A204.1 (cell line): Measurements from ENCODE around the gene HYKK.
"Not testable (repeated sequence)": the region's sequence is repeated elsewhere in the genome, so short reads cannot be mapped to it uniquely, and the experiment has no call there.

ENCODE experiments used
- FAIRE-seq: peaks from 2 replicates; lab custom pipeline; 2012; peaks lifted over from hg19 to GRCh38; lab: Jason Lieb, UNC

The HYKK gene, protein sequence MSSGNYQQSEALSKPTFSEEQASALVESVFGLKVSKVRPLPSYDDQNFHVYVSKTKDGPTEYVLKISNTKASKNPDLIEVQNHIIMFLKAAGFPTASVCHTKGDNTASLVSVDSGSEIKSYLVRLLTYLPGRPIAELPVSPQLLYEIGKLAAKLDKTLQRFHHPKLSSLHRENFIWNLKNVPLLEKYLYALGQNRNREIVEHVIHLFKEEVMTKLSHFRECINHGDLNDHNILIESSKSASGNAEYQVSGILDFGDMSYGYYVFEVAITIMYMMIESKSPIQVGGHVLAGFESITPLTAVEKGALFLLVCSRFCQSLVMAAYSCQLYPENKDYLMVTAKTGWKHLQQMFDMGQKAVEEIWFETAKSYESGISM

DNA sequence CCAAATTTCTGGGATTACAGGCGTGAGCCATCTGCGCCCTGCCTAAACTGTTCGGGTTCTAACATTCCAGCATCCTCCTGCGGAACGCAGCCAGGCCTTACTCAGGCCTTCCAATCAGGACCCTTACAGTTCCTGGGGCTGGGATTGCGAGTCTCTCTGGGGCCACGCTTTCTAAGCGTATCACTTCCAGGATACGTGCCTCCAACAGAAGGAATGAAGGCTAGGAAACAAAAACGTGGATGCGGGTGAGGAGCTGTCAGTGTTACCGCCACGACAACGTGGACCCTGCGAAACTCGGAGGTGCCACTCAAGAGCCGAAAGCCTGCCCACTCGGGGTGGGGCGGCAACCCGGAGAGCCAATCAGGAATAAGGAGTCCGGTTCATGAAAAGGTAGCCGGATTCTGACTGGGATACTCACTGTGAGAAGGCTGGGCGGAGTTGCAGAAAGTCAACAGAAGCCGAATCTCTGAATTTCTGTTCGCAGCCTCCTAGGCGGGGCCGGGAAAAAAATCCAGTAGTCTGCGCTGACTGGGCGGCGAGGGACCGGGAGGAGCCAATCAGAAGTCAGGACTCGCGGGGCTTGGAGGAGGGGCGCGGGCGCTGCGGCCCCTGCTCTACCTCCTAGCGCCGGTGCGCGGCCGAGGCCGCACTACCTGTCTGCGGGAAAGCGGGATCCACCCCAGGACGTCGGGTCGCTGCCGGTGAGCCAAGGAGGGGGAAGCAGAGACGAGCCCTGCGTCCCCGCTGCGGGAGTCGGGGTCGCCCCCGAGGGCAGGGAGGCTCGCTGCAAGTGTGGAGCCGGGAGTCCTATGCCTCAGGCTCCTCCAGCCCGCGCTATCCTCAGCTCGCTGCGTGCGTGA, at the start of gene HYKK:
Gene HYKK, plus strand, starts transcription at position 607 of the 860 bp plus-strand sequence. CDS start 5,512 bp downstream, outside the sequence.
- FAIRE-seq, result peak; percentile 99

DNA sequence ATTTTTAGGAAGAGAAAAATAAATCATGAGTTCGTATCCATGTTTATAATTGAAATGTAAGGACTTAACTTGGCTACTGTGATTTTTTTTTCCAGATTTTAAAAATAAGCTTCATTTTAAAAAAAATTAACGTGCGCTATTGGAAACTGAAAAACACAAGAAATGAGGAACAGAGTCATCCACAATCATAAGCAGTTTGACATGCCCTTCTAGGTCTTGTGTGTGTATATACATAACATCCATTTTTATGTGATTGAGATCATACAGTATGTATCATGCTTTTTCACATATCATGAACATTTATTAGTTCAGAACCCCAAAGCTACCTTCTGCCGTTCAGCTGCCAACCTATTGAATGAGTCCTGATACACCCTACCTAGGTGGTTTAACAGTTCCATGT, 46.6 kb upstream of the HYKK start:
- peak; percentile 67 for FAIRE-seq

DNA sequence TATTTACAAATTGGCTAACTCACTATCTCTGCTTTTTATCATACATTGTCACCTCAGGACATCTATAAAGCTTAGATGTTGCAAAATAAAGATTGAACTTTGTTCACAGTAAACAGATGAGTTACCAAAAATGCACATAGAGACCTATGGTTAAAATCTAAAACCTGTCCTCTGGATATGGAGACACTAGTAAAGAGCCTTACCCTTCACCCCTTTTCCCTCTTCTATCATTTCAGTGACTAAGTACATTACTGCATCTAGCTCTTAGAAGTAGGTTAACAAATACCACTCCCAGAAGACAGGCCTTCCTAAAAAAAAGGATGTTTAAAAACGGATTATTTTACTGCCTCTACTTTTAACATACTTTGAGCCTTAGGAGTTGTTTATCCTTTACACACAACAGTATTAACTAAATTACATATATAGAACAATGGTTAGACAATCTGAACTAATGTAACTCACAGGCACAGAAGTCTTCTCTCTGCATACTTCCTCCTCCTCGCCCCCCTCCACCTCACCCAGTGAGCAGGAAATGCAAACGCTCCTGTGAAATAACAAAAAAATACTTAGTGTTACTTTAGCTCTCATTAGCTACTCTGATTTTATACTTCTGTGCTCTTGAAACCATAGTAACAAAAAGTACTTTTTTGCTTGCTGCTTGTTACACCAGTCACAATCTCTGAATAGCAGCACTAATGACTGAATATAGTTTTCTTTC, 46.0 kb upstream of the HYKK start:
- FAIRE-seq, result no peak

DNA sequence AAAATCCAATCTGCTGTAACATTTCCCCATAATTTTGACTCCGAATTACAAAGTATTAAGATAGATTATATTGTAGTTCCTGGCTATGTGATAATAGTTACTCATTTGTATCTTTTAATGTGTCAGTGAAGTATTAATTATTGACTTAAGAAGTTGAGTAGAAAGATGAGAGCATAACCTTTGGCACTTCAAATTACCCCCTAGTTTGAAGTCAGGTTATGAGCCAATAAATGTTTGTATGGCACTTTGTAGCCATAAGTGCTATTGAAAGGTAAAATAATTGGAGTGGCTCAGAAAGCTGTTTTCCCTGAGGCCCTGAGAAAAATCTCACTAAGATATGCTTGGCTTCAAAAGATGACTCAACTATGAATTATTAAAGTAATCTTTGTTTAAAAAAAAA, 38.3 kb upstream of the HYKK start:
- no peak for FAIRE-seq

DNA sequence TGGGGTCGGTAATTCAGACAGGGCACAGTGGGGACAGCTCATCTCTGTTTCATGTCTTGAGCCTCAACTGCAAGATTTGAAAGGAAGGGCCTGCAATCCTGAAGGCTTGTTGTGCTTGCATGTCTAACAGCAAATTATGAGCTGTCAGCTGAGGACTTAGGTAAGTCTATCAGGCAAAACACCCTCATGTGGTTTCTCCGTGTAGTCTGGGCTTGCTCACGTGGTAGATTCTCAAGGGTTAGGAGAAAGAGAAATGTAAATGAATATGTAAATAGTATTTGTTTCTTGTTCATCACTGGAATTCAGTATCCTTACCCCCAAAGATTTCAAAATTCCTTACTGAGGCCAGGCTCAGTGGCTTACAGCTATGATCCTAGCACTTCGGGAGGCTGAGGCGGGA, 30.1 kb upstream of the HYKK start:
- FAIRE-seq, result no peak

DNA sequence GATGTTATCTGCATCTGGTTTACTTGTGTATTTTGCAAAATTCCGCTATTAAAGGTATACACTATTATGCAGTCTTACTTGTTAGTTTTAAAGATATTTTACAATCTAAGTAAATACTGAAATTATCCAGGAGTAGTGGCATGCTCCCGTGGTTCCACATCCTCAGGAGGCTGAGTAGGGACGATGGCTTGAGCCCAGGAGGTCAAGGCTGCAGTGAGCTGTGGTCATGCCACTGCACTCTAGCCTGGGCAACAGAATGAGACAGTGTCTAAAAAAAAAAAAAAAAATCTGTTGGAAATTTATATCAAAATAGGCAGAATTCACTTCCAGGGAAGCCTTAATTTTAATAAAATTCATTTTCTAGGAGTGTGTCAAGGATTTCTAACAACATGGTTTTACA, 27.7 kb upstream of the HYKK start:
- FAIRE-seq, result no peak

DNA sequence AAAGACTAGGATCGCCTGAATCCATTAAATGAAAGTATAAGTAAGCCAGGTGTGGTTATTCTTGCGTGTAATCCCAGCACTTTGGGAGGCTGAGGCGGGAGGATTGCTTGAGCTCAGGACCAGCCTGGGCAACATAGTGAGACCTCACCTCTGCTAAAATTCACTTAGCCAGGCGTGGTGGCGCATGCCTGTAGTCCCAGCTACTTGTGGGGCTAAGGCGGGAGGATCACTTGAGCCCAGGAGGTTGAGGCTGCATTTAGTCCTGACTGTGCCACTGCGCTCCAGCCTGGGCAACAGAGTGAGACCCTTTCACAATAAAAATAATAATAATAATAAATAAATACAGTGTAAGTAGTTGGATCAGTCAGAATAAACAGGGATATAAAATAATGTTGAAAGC, 25.5 kb upstream of the HYKK start:
- no peak for FAIRE-seq

DNA sequence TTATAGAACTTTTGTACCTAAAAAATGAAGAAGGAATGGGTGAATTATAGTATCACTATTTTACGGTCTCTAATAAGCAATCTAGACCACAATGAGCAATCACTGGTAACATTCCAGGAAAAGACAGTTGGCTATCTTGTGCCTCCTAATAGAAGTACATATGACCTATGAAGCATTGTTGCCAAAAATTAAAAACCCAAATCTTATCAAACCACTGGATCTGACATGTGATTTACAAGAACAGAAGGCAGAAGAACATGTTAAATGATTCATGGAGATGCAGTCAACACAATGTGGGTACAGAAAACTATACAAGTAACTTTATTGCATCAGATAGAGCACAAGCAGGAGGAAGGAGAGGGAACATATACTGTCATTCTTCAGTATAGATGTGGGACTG, 14.5 kb upstream of the HYKK start:
- FAIRE-seq, result no peak

DNA sequence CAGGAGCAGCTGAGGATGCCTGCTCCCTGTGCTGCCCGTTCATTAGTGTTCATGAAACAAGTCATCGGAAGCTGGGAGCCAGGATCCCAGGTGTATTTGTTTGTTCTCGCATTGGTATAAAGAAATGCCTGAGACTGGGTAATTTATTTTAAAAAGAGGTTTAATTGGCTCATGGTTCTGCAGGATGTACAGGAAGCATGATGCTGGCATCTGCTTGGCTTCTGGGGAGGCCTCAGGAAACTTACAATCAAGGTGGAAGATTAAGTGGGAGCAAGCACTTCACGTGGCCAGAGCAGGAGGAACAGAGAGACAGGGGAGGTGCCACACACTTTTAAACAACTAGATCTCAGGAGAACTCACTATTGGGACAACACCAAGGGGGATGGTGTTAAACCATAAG, 5.5 kb upstream of the HYKK start:
- no peak for FAIRE-seq

DNA sequence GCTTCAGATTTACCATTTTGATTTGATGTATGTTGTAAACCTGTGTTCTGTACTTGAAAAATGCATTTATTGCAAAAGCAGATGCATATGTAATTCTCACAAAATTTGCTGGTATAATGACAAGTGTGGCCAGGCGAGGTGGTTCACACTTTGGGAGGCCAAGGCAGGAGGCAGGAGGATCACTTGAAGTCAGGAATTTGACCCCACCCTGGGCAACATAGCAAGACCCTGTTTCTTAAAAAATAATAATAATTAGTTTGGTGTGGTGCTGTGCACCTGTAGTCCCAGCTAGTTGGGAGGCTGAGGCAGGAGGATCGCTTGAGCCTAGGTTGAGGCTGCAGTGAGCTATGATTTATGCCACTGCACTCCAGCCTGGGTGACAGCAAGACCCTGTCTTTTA, 4.7 kb upstream of the HYKK start:
- FAIRE-seq, result no peak

DNA sequence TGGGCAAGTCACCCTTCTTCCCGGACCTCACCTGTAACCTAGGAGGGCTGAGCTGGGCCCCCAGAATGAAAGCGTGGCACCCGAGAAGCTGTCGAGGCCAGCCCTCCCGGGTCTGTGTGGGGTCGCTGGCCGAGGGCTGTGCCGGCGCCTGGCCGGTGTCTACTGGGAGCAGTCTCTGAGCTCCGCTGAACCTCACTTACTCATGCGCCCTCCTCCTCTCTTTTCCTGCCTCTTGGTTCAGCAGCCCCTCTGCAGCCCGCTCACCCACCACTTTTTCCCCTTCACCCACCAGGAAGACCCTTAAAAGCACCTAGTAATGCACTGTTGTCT, 419 bp downstream of the HYKK start:
- no peak for FAIRE-seq

DNA sequence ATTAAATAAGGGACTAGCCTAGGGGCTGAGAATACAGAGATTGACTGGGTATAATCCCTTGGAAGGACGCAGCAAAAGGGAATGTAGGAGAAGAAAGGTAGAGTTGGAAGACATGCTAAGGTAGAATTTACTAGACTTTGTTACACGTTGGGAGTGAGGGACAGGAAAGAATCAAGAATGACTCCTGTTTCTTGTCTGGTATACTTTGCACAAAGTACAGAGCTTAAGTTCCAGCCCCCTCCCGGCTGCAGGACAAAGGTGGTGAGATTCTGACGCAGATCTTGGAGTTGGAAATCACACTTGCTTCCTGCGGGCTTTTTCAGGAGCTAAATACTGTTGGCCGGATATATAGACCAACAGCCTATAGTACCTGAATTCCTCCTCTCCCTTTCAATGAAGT, 895 bp downstream of the HYKK start:
- FAIRE-seq, result no peak

DNA sequence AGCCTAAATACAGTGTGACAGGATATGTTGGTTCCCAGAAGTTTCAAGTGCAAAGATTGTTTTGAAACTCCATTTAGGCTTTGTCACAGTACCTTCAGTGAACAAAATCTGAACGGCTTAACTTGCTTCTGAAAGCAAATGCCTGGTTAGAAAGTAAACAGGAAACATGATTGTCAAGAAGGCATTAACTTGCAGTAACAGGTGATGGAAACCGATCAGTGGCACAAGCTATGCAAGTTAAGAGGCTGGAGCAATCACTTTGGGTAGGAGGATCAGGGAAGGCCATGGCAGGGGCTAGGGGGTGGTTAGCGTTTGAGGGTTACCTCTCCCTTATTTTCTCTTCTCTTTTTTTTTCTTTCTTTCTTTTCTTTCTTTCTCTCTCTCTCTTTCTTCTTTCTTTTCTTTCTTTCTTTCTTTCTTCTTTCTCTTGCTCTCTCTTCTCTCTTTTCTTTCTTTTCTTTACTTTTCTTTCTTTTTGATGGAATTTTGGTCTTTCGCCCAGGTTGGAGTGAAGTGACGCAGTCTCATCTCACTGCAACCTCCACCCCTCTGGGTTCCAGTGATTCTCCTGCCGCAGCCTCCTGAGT, 2.4 kb downstream of the HYKK start:
- FAIRE-seq, result no peak

DNA sequence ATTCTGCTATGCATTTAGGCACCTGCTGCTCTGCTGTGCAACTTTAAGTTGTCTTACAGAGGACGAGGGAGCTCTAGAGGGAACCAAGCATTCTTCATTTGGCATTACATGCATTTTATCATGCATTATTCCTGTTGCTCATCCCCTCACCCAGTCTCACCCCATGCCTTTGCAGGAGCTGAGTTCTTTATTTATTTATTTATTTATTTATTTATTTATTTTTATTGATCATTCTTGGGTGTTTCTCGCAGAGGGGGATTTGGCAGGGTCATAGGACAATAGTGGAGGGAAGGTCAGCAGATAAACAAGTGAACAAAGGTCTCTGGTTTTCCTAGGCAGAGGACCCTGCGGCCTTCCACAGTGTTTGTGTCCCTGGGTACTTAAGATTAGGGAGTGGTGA, 12.7 kb downstream of the HYKK start:
- FAIRE-seq, result not testable (repeated sequence)

DNA sequence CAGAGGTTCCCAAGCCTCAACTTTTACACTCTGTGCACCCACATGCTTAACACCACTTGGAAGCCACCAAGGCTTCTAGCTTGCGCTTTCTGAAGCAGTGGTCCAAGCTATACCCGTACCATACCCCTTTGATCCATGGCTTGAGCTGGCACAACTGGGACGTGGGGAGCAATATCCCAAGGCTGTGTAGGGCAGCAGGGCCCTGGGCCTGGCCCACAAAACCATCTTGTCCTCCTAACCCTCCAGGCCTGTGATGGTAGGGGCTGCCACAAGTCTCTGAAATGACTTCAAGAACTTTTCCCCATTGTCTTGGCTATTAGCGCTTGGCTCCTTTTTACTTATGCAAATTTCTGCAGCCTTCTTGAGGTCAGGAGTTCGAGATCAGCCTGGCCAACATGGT, 16.9 kb downstream of the HYKK start:
- FAIRE-seq, result no peak

DNA sequence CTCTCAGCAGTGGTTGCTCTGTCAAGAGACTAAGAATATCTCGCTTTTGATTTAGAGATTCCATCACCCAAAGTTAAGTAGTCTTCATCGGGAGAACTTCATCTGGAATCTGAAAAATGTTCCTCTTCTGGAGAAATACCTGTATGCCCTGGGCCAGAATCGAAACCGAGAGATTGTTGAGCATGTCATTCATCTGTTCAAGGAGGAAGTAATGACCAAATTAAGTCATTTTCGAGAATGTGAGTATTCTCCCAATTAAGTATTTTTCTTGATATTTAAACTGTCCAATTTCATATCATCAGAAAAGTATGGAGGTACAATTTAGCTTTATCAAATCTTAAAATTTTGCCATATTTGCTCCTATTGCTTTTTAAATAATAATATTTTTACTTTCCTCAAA, 19.9 kb downstream of the HYKK start:
- no peak for FAIRE-seq

DNA sequence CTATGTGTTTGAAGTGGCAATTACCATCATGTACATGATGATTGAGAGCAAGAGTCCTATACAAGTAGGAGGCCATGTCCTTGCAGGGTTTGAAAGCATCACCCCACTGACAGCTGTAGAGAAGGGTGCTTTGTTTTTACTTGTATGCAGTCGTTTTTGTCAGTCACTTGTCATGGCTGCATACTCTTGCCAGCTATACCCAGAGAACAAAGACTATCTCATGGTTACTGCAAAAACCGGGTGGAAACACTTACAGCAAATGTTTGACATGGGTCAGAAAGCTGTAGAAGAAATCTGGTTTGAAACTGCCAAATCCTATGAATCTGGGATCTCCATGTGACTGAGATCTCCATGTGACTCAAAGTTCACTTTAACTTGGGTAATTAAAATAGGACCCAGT, 26.0 kb downstream of the HYKK start:
- no peak for FAIRE-seq

DNA sequence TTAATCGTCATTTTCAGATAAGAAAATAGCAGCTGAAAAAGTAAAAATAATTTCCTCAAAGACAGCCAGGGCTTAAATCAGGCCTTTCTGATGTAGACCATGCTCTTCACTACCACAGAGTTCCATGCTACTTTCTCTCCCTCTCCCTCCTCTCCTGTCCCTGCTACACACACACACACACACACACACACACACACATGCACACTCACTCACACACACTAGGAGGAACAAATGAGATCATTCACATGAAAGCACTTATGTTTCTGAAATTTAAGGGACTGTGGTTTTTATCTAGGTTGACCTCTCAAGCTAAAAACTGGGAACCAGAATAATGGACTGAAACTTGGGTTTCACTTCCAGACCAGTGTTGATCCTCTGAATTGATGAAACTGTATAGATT, 28.8 kb downstream of the HYKK start:
- FAIRE-seq, result no peak

DNA sequence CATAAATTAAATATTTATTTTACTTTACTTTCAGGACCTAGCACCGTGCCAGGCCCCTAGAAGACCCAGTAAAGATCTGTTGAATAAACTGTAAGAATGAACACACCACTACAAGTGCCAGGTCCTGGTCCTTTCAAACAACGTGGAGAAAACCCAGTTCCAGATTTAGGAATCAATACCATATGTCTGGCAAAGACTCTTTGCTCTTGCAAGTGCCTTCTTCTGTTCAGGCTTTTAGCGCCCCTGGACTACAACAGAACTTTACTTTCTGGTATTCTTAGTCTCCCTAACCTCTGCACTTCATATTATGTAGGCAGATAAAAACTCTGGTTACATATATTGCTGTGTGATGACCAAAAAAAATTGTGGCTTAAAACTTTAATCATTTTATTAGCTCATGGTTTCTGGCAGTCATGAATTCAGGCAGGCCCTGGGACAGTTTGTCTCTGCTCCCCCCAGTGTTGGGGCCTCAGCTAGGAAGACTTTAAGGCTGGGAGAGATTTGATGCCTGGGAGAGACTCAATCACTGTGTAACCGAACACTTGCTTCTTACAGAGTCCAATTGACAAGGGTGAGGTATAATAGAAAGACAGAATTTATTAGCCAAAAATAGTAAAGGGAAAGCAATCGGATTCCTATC, 30.0 kb downstream of the HYKK start:
- FAIRE-seq, result no peak

DNA sequence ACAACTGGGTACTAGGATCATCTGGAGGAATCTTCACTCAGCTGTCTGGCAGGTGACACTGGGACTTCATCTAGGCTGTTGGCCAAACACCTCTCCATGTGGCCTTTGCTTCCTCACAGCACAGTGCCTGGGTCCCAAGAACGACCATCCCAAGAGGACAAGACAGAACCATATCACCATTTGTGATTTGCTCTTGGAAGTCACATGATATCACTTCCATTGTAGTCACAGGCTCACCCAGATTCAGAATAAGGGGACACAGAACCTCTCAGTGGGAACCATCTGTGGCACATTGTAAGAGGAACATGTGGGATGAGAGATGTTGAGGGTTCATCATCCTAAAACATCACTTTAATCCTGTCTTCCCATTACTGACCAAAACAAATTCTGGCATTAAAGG, 31.0 kb downstream of the HYKK start:
- no peak for FAIRE-seq

DNA sequence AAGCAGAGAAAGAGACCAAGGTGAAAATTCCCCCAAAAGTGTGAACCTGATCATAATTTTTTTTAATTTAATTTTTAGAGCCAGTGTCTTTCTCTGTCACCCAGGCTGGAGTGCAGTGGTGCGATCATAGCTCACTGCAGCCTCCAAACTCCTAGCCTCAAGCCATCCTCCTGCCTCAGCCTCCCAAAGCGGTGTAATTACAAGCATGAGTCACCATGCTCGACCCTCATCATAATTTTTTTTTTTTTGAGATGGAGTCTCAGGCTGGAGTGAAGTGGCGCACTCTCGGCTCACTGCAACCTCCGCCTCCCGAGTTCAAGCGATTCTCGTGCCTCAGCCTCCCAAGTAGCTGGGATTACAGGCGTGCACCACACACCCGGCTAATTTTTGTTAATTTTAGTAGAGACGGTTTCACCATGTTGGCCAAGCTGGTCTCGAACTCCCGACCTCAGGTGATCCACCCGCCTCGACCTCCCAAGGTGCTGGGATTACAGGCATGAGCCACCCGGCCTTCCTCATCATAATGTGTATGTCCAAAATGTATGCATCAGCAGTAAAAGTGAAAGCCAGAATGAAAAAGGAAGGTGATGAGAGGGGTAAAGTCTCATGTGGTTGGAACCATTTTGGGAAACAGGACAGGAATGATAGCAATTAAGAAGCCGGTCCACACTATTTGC, 32.2 kb downstream of the HYKK start:
- FAIRE-seq, result not testable (repeated sequence)
